Activated CD4-positive, alpha-beta T cell treated with anti-CD3 and anti-CD28 coated beads, Interleukin-2, Interleukin-6, amounts not matched to agents 100 ng/mL and 50 ng/mL, durations not matched to agents 16 hours and 8 hours (primary cell): ENCODE data around the gene RNF114.

ENCODE experiments used
- DNase-seq: peaks from one replicate; pipeline ENCODE4 v3.0.0-alpha.2; 2020

Gene RNF114

GRCh38 chr20:49904440-49905214 lies 31.6 kb upstream of the RNF114 start:
- DNase-seq = no peak

- DNase-seq = no peak
These were observed 30.6 kb upstream of the RNF114 start for GRCh38 chr20:49905415-49906091.

- DNase-seq = no peak
These were observed 30.0 kb upstream of the RNF114 start for GRCh38 chr20:49906101-49906604.

DNA sequence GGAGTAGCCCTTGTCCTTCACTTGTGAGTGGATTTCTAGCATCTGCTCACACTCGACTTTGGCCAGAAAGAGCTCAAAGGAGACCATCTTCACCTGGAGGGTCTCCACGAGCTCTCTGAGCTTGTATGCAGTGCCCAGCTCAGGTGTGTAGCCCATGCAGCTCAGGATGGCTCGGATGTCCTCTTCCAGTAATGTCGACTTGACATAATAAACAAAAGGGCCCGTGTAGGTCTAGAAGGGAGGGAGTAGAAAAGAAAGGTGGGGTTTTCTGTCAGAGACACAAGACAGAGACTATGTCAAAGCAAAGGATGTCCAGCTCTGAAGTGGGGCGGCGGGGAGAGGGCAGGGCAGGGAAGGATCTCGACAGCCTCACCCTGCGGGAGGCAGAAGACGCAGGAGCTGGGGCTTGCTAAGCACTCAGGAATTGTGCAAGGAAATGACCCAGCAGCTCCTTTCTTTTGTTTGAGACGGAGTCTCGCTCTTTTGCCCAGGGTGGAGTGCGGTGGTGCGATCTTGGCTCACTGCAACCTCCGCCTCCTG lies 29.5 kb upstream of the RNF114 start:
- no peak for DNase-seq

GRCh38 chr20:49907405-49908257 lies 28.6 kb upstream of the RNF114 start:
- DNase-seq = no peak

DNA sequence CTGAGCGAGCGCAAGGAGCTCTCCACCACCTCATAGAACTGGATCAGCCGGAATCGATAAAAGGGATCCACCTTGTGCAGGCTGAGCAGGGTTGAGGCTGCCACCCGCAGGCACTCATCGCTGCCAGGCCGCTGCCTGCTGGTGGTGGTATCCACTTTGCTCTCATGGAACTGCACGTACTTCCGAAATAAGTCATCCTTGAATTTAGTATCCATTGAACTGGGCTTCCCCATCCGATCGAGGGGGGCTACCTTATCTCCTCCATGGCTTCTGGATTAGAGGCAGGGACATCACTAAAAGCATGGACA lies 28.0 kb upstream of the RNF114 start:
- no peak for DNase-seq

- no peak for DNase-seq
These were observed 26.5 kb upstream of the RNF114 start for GRCh38 chr20:49909499-49910339.

DNA sequence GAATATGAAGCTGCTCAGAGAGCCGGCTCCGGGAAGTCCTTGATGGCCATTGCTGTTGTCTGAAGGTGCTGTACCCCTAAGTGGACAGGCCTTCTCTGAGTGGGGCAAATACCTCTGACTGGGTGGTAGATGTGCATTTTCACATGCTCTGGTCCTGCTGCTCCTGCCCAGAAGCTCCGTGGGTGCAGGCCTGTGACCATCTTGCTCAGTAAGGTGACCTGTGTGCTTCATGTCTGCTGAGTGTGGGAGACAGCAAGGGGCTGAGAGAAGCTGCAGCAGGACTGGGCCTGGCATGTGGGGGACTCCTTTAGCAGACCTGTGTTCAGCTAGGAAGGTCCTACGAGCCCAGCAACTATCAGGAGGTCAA lies 25.9 kb upstream of the RNF114 start:
- DNase-seq = no peak

GRCh38 chr20:49913399-49914047 lies 22.7 kb upstream of the RNF114 start:
- no peak for DNase-seq

DNA sequence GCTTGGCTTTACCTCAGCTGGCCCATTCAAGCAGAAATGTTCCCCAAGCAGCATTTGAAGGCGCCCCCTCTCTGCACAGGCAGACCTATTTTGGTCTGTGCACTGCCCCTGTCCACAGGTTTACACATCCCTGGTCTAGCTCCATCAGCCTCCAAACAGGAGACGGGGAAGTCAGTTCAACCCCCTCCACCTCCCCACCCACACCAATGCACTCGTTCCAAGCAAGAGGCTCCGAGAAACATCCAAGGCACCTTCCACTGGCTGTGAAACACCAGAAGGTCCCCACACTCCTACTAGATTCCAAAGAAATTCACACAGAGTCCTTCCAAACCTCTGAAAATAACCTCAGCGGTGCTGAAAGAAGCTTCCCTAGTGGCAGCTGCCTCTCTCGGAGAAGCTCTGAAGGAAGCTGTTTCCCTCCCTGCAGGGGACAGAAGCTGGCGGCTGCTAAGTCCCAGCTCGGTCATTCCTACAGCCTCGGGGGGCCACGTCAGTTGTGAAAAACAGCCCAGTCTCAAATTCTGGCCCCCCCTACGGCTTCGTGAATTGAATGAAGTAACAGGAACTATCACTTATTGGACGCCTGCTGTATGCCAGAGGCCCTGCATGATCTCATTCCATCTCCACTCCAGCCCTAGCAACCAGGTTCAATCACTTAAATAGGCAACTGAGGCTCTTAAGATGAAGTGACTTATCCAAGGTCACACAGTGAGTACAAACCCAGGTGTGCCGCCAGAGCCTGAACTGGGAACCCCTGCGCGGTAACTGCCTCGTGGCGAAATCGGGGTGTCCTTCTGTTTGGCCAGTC lies 21.7 kb upstream of the RNF114 start:
- DNase-seq = no peak

DNA sequence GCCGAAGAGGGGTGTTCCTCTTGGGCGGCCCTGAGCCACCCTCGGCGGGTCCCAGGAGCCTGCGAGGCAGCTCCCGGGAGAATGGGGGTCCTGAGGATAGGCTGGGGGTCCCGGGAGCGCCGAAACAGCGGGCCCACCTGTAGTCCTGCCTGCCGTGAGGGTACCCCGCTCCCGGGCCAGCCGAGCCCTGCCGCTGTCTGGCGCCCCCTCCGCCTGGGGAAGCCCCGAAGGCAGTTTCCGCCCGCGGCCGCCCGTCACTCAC lies 21.1 kb upstream of the RNF114 start:
- no peak for DNase-seq

GRCh38 chr20:49915380-49916145 lies 20.6 kb upstream of the RNF114 start, which contains the start of gene SPATA2:
SPATA2 (minus strand) TSS chr20:49915529; CDS start chr20:49908490, 7,039 bp downstream.
- DNase-seq = peak; percentile 95

DNA sequence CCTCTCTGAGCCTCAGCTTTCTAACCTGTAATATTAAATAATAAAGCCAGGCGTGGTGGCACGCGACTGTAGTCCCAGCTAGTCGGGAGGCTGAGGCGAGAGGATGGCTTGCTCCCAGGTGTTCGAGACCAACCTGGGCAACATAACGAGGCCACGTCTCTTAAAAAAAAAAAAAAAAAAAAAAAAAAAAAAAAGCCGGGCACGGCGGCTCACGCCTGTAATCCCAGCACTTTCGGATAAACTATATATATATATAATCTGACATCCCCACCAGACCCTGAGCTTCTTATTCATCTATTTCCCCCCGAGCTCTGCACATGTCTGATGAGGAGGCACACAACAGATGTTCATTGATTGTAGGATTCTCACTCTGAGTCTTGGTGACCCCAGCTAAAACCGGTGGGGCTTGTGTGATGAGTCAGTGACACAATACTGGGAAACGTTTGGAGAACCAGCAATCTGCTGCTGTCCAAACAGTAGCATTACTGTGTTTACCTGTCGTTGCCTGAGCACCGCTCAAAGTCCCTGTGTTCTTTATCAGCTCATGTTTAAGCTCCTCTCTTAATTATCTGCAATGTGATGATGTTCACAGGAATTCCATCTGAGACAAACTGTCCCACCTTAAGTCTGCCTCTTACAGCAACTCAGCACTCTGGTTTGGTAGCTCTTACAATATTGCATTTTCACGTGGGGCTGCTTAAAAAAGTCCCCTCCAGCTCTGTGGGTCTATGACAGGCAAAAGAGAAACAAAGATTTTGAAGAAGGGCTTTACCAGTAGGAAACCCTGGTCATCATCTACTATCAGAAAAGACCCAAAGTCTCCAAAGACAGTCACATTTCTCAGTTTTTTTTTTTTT lies 19.8 kb upstream of the RNF114 start:
- peak; percentile 83 for DNase-seq

- no peak for DNase-seq
These were observed 17.8 kb upstream of the RNF114 start for GRCh38 chr20:49918446-49918845.

DNA sequence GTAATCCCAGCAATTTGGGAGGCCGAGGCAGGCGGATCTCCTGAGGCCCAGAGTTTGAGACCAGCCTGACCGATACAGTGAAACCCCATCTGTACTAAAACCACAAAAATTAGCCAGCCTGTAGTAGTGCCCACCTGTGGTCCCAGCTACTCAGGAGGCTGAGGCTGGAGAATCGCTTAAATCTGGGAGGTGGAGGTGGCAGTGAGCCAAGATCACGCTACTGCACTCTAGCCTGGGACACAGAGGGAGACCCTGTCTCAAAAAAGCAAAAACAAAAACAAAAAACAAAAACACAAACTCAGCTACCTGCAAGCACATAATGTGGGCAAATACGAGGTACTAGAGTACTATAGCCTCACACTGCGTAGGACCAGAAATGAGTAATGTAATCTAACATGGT lies 17.2 kb upstream of the RNF114 start:
- DNase-seq = no peak

- DNase-seq = no peak
These were observed 16.7 kb upstream of the RNF114 start for GRCh38 chr20:49919461-49919860.

DNA sequence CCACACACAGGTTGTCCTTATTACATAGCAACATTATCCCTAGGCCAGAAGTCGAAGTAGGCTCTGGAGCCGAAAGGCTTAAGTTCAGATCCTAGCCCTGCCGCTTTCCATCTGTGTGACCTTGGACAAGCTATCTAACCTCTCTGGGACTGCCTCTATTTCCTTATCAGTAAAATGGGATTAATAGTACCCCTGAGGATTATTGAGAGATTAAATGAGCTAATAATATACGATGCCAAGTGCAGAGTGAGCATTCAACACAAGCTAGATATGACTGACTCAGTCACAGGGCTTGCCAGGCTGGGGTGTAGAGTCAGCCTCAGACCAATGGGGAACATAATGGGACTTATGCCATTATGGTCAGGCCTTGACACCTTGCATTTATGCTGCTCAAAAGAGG lies 11.9 kb upstream of the RNF114 start:
- no peak for DNase-seq

DNA sequence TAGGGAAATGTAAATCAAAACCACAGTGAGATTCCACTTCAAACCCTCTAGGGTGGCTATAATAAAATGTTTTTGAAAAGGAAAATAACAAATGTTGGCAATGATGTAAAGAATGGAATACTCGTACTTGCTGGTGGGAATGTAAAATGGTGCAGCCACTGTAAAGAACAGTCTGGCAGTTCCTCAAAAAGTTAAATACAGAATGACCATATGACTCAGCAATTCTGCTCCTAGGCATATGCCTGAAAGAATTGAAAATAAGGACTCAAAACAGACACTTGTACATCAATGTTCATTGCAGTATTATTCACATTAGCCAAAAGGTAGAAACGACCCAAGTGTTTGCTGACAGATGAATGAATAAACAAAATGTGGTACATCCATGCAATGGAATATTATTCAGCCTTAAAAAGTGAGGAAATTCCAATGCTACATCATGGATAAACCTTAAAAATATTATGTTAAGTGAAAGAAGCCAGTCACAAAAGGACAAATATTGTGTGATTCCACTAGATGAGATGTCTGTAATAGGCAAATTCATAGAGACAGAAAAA lies 10.2 kb upstream of the RNF114 start:
- DNase-seq = no peak
